ENCODE data around the gene APPL2. TPM values are rescaled to one million over a fixed set of nuclear protein-coding genes. Genes with fewer than 3 reads are reported as not detected.

The APPL2 gene
- total RNA-seq, 1 donor, result 67.0 TPM

DNA sequence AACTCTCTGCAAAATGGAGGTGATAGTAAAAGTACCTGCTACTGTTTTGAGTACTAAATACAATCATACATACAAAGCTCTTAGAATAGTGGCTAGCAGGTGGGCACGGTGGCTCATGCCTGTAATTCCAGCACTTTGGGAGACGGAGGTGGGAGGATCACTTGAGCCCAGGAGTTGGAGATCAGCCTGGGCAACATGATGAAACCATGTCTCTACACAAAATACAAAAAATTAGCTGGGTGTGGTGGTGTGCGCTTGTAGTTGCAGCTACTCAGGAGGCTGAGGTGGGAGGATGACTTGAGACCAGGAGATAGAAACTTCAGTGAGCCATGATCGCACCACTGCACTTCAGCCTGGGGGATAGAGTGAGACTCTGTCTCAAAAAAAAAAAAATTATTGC is 28.8 kb upstream of the APPL2 start:
- no peaks in the 10 kb centered on the region for H3K36me3 ChIP-seq (ENCODE audit: insufficient read depth, low read length)
- TF ChIP-seq, protein P1, sequence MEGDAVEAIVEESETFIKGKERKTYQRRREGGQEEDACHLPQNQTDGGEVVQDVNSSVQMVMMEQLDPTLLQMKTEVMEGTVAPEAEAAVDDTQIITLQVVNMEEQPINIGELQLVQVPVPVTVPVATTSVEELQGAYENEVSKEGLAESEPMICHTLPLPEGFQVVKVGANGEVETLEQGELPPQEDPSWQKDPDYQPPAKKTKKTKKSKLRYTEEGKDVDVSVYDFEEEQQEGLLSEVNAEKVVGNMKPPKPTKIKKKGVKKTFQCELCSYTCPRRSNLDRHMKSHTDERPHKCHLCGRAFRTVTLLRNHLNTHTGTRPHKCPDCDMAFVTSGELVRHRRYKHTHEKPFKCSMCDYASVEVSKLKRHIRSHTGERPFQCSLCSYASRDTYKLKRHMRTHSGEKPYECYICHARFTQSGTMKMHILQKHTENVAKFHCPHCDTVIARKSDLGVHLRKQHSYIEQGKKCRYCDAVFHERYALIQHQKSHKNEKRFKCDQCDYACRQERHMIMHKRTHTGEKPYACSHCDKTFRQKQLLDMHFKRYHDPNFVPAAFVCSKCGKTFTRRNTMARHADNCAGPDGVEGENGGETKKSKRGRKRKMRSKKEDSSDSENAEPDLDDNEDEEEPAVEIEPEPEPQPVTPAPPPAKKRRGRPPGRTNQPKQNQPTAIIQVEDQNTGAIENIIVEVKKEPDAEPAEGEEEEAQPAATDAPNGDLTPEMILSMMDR (IDR thresholded peaks at IDR 0.05; ENCODE audit: extremely low read depth, low read depth, low read length), result no peak
- H3K4me2 ChIP-seq (ENCODE audit: insufficient read depth, low read length), result no peak overlapping the region
- H3K9me3 ChIP-seq (ENCODE audit: low read depth, low read length), result no peaks in the 10 kb centered on the region
- H3K27ac ChIP-seq (ENCODE audit: low read depth, low read length), result no peak overlapping the region
- peaks cover 4% of the 10 kb centered on the region for H3K4me1 ChIP-seq (ENCODE audit: insufficient read depth, low read length)
- DNase-seq (ENCODE audit: insufficient read length, low spot score, missing footprints), result no peak
- H3K79me2 ChIP-seq (ENCODE audit: insufficient read depth, low read length), result no peaks in the 10 kb centered on the region
- no peaks in the 10 kb centered on the region for H4K20me1 ChIP-seq (ENCODE audit: insufficient read depth, low read length)
- H3K4me3 ChIP-seq (ENCODE audit: insufficient read depth, low read length), result no peak overlapping the region
- H2AFZ ChIP-seq (ENCODE audit: low read length), result no peak overlapping the region
- H3K27me3 ChIP-seq (ENCODE audit: insufficient read depth, low read length), result no peaks in the 10 kb centered on the region

GRCh38 chr12:105262461-105263184 is 26.6 kb upstream of the APPL2 start:
- no peaks in the 10 kb centered on the region for H4K20me1 ChIP-seq (ENCODE audit: insufficient read depth, low read length)
- H3K4me3 ChIP-seq (ENCODE audit: insufficient read depth, low read length), result no peak overlapping the region
- no peak overlapping the region for H3K4me2 ChIP-seq (ENCODE audit: insufficient read depth, low read length)
- H3K4me1 ChIP-seq (ENCODE audit: insufficient read depth, low read length), result peaks cover 10% of the 10 kb centered on the region
- no peak for DNase-seq (ENCODE audit: insufficient read length, low spot score, missing footprints)
- no peak overlapping the region for H2AFZ ChIP-seq (ENCODE audit: low read length)
- no peaks in the 10 kb centered on the region for H3K9me3 ChIP-seq (ENCODE audit: low read depth, low read length)
- H3K79me2 ChIP-seq (ENCODE audit: insufficient read depth, low read length), result no peaks in the 10 kb centered on the region
- no peaks in the 10 kb centered on the region for H3K27me3 ChIP-seq (ENCODE audit: insufficient read depth, low read length)
- no peak overlapping the region for H3K27ac ChIP-seq (ENCODE audit: low read depth, low read length)
- TF ChIP-seq, protein P1 (IDR thresholded peaks at IDR 0.05; ENCODE audit: extremely low read depth, low read depth, low read length), result peak; percentile 17
- no peaks in the 10 kb centered on the region for H3K36me3 ChIP-seq (ENCODE audit: insufficient read depth, low read length)

DNA sequence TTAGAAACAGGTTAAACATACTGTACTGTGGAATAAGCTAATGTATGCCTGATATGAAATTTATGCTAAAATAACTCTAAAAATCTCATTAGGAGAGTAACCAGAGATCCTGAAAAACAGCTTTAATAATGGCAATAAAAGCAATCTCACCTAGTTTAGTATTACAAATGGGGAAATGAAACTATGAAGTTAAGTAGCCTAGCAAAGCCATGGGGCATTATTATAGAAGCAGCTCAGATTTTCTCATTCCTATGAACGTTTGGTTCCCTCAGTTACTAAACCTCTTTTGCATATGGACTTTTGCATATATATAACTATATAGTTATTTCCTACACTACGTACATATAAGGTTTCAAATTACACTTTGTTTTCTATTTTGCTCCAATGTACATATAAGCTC is 25.0 kb upstream of the APPL2 start:
- no peak overlapping the region for H3K27ac ChIP-seq (ENCODE audit: low read depth, low read length)
- H3K9me3 ChIP-seq (ENCODE audit: low read depth, low read length), result no peaks in the 10 kb centered on the region
- H2AFZ ChIP-seq (ENCODE audit: low read length), result no peak overlapping the region
- H3K4me3 ChIP-seq (ENCODE audit: insufficient read depth, low read length), result no peak overlapping the region
- no peak overlapping the region for H3K4me2 ChIP-seq (ENCODE audit: insufficient read depth, low read length)
- no peaks in the 10 kb centered on the region for H3K36me3 ChIP-seq (ENCODE audit: insufficient read depth, low read length)
- no peak for DNase-seq (ENCODE audit: insufficient read length, low spot score, missing footprints)
- TF ChIP-seq, protein P1 (IDR thresholded peaks at IDR 0.05; ENCODE audit: extremely low read depth, low read depth, low read length), result no peak
- H3K4me1 ChIP-seq (ENCODE audit: insufficient read depth, low read length), result peaks cover 24% of the 10 kb centered on the region
- no peaks in the 10 kb centered on the region for H3K79me2 ChIP-seq (ENCODE audit: insufficient read depth, low read length)
- no peaks in the 10 kb centered on the region for H4K20me1 ChIP-seq (ENCODE audit: insufficient read depth, low read length)
- no peaks in the 10 kb centered on the region for H3K27me3 ChIP-seq (ENCODE audit: insufficient read depth, low read length)

GRCh38 chr12:105259226-105259625 is 23.3 kb upstream of the APPL2 start:
- no peaks in the 10 kb centered on the region for H3K9me3 ChIP-seq (ENCODE audit: low read depth, low read length)
- no peaks in the 10 kb centered on the region for H3K27me3 ChIP-seq (ENCODE audit: insufficient read depth, low read length)
- H2AFZ ChIP-seq (ENCODE audit: low read length), result no peak overlapping the region
- H3K4me2 ChIP-seq (ENCODE audit: insufficient read depth, low read length), result no peak overlapping the region
- DNase-seq (ENCODE audit: insufficient read length, low spot score, missing footprints), result no peak
- no peak overlapping the region for H3K27ac ChIP-seq (ENCODE audit: low read depth, low read length)
- TF ChIP-seq, protein P1 (IDR thresholded peaks at IDR 0.05; ENCODE audit: extremely low read depth, low read depth, low read length), result no peak
- no peaks in the 10 kb centered on the region for H4K20me1 ChIP-seq (ENCODE audit: insufficient read depth, low read length)
- no peaks in the 10 kb centered on the region for H3K36me3 ChIP-seq (ENCODE audit: insufficient read depth, low read length)
- peaks cover 42% of the 10 kb centered on the region for H3K4me1 ChIP-seq (ENCODE audit: insufficient read depth, low read length)
- H3K4me3 ChIP-seq (ENCODE audit: insufficient read depth, low read length), result no peak overlapping the region
- no peaks in the 10 kb centered on the region for H3K79me2 ChIP-seq (ENCODE audit: insufficient read depth, low read length)

Data from osteoblast (primary cell).